ENCODE data around the gene C1QTNF12. TPM values are rescaled to one million over a fixed set of nuclear protein-coding genes. Genes with fewer than 3 reads are reported as not detected.

C1QTNF12 gene
- total and polyA plus RNA-seq, 2 experiments from 2014 or later = 4.1 to 4.2 TPM

DNA sequence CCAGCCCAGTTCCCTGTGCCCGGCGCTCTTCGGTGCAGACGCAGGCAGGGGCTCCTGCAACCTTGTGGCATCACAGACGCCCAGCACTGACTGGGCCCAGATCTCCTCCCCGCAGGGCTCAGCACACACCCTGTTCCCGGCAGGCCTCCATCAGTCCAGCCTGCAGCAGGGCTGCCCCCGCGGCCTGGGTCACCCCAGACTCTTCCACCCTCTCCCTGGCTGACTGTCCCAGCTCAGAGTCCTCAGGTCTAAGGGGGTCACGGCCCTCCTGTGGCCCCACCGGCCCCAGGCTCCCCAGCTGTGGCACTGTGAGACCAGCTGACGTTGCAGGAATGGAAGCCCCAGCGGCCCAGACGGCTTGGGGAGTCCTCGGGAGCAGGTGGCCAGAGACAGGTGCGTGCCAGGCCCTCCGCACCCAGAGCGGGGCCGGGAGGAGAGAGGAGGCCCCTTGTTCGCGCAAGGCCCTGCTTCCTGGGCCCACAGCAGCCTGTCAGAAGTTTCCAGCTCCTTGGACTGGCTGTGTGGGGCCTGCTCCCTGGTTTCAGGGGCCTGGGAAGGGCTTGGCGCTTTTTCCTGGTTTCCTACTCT is 10.3 kb downstream of the C1QTNF12 start (continued):
- TF ChIP-seq EZH2phosphoT487 (IDR thresholded peaks at IDR 0.05; ENCODE audit: unreplicated experiment) (no peak), EZH2 (IDR thresholded peaks at IDR 0.05; ENCODE audit: low read depth, unreplicated experiment) (no peak), JUNB (IDR thresholded peaks at IDR 0.05; ENCODE audit: unreplicated experiment) (no peak), ZNF114 (CRISPR knock-in tag; IDR thresholded peaks at IDR 0.05) (no peak), ZNF331 (CRISPR knock-in tag; IDR thresholded peaks at IDR 0.05; ENCODE audit: low read depth) (no peak), NANOG (IDR thresholded peaks at IDR 0.05; ENCODE audit: borderline replicate concordance) (no peak), STAT1 (IDR thresholded peaks at IDR 0.05; ENCODE audit: unreplicated experiment) (no peak), POLR2AphosphoS5 (IDR thresholded peaks at IDR 0.05; ENCODE audit: low read depth) (no peak), CREB1 (CRISPR knock-in tag; IDR thresholded peaks at IDR 0.05; ENCODE audit: low read depth) (no peak)
- TF ChIP-seq, protein P1, sequence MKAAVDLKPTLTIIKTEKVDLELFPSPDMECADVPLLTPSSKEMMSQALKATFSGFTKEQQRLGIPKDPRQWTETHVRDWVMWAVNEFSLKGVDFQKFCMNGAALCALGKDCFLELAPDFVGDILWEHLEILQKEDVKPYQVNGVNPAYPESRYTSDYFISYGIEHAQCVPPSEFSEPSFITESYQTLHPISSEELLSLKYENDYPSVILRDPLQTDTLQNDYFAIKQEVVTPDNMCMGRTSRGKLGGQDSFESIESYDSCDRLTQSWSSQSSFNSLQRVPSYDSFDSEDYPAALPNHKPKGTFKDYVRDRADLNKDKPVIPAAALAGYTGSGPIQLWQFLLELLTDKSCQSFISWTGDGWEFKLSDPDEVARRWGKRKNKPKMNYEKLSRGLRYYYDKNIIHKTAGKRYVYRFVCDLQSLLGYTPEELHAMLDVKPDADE (IDR thresholded peaks at IDR 0.05) = no peak

DNA sequence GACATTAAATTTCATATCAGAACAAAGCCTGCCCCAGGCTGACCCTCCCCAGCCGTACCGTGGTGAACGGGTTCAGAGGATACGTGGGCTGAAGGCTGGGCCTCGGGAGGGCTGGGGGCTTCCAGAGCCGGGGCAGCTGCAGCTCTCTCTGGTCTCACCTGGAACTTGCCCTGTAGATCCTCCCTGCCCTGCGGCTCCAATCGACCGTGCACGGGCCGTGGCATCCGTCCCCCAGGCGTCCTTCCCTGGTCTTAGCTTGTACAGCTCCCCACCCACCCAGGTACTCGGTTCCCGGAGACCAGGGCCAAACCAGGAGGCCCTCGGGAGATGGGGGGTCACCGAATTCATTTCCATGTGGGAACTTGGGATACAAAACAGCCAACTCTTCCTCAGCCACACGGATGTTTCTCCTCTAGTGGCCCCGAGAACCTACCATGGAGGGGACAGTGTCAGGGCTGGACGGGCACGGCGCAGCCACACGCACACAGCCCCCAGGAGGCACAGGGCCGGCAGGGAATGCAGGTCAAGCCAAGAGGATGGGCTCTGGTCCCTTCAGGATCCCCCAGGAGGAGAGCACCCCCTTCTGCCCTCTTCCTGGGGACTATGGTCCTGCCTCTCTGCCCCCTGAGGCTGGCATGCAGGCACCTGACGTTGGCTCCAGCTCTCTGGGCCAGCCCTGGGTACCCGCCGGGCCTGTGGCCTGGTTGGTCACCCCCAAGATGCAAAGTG is 11.3 kb downstream of the C1QTNF12 start:
- no peaks in the 10 kb centered on the region for H3K27me3 ChIP-seq (ENCODE audit: insufficient read depth)
- Mint-ChIP-seq H3K27me3 (ENCODE audit: insufficient read depth, low read depth, poor library complexity) (peaks cover 12% of the 10 kb centered on the region), H3K36me3 (ENCODE audit: low read depth) (peaks cover 15% of the 10 kb centered on the region), H3K4me1 (peaks cover 18% of the 10 kb centered on the region), H3K4me3 (no peak overlapping the region), H3K27ac (no peak overlapping the region), H3K9me3 (peaks cover 10% of the 10 kb centered on the region)
- no peak overlapping the region for H3K4me2 ChIP-seq
- H3K79me2 ChIP-seq (replicated peaks; ENCODE audit: insufficient read depth) = peaks cover 20% of the 10 kb centered on the region
- no peak overlapping the region for H2AFZ ChIP-seq
- peaks cover 8% of the 10 kb centered on the region for H4K20me1 ChIP-seq (replicated peaks; ENCODE audit: insufficient read depth)
- DNase-seq (ENCODE audit: low spot score) = no peak
- no peak overlapping the region for H3K4me3 ChIP-seq
- no peak overlapping the region for H3K27ac ChIP-seq (ENCODE audit: low read depth)
- ATAC-seq = no peak
- no peaks in the 10 kb centered on the region for H3K36me3 ChIP-seq (ENCODE audit: insufficient read depth)
- H3F3A ChIP-seq (replicated peaks; ENCODE audit: low read depth) = peaks cover 10% of the 10 kb centered on the region; the same call in 1 of the 2 replicates
- H3K9me2 ChIP-seq (ENCODE audit: insufficient read depth) = no peaks in the 10 kb centered on the region
- H3K4me1 ChIP-seq (ENCODE audit: insufficient read depth) = peaks cover 6% of the 10 kb centered on the region
- TF ChIP-seq REST (IDR thresholded peaks at IDR 0.05; ENCODE audit: unreplicated experiment) (no peak), NANOG (IDR thresholded peaks at IDR 0.05; ENCODE audit: borderline replicate concordance) (no peak), ZNF114 (CRISPR knock-in tag; IDR thresholded peaks at IDR 0.05) (no peak), ZNF331 (CRISPR knock-in tag; IDR thresholded peaks at IDR 0.05; ENCODE audit: low read depth) (no peak), JUNB (IDR thresholded peaks at IDR 0.05; ENCODE audit: unreplicated experiment) (no peak)
- TF ChIP-seq, protein P2, sequence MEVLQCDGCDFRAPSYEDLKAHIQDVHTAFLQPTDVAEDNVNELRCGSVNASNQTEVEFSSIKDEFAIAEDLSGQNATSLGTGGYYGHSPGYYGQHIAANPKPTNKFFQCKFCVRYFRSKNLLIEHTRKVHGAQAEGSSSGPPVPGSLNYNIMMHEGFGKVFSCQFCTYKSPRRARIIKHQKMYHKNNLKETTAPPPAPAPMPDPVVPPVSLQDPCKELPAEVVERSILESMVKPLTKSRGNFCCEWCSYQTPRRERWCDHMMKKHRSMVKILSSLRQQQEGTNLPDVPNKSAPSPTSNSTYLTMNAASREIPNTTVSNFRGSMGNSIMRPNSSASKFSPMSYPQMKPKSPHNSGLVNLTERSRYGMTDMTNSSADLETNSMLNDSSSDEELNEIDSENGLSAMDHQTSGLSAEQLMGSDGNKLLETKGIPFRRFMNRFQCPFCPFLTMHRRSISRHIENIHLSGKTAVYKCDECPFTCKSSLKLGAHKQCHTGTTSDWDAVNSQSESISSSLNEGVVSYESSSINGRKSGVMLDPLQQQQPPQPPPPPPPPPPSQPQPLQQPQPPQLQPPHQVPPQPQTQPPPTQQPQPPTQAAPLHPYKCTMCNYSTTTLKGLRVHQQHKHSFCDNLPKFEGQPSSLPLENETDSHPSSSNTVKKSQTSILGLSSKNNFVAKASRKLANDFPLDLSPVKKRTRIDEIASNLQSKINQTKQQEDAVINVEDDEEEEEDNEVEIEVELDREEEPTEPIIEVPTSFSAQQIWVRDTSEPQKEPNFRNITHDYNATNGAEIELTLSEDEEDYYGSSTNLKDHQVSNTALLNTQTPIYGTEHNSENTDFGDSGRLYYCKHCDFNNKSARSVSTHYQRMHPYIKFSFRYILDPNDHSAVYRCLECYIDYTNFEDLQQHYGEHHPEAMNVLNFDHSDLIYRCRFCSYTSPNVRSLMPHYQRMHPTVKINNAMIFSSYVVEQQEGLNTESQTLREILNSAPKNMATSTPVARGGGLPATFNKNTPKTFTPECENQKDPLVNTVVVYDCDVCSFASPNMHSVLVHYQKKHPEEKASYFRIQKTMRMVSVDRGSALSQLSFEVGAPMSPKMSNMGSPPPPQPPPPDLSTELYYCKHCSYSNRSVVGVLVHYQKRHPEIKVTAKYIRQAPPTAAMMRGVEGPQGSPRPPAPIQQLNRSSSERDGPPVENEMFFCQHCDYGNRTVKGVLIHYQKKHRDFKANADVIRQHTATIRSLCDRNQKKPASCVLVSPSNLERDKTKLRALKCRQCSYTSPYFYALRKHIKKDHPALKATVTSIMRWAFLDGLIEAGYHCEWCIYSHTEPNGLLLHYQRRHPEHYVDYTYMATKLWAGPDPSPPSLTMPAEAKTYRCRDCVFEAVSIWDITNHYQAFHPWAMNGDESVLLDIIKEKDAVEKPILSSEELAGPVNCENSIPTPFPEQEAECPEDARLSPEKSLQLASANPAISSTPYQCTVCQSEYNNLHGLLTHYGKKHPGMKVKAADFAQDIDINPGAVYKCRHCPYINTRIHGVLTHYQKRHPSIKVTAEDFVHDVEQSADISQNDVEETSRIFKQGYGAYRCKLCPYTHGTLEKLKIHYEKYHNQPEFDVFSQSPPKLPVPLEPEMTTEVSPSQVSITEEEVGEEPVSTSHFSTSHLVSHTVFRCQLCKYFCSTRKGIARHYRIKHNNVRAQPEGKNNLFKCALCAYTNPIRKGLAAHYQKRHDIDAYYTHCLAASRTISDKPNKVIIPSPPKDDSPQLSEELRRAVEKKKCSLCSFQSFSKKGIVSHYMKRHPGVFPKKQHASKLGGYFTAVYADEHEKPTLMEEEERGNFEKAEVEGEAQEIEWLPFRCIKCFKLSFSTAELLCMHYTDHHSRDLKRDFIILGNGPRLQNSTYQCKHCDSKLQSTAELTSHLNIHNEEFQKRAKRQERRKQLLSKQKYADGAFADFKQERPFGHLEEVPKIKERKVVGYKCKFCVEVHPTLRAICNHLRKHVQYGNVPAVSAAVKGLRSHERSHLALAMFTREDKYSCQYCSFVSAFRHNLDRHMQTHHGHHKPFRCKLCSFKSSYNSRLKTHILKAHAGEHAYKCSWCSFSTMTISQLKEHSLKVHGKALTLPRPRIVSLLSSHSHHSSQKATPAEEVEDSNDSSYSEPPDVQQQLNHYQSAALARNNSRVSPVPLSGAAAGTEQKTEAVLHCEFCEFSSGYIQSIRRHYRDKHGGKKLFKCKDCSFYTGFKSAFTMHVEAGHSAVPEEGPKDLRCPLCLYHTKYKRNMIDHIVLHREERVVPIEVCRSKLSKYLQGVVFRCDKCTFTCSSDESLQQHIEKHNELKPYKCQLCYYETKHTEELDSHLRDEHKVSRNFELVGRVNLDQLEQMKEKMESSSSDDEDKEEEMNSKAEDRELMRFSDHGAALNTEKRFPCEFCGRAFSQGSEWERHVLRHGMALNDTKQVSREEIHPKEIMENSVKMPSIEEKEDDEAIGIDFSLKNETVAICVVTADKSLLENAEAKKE (CRISPR knock-in tag; IDR thresholded peaks at IDR 0.05) = no peak
